Right cardiac atrium (tissue), 5 donors: ENCODE results near the gene ARHGAP24. TPM values are rescaled to one million over a fixed set of nuclear protein-coding genes. Genes with fewer than 3 reads are reported as not detected.
"Not testable (repeated sequence)": the region's sequence is repeated elsewhere in the genome, so short reads cannot be mapped to it uniquely, and the experiment has no call there.

Experiments used
- ATAC-seq, 2 donors: fragments of 200-7000 bp; cut with Tn5 transposase; one replicate each; pipeline versions ENCODE4 v1.8.0 to v1.9.1; 2020; ENCODE audit warnings: moderate library complexity in 2 of 2, mild to moderate bottlenecking in 1 of 2
- DNase-seq, 3 donors: peaks; one replicate each; pipeline ENCODE4 v3.0.0-alpha.2; 2020
- H3K27ac ChIP-seq: one replicate; pipeline ENCODE4 v1.5.1; 2013; ENCODE audit warnings: mild to moderate bottlenecking, low read length, control low read depth, moderate library complexity
- H3K27me3 ChIP-seq: one replicate; pipeline ENCODE4 v1.6.1; 2013; ENCODE audit not compliant: control insufficient read depth, insufficient read depth
- H3K4me1 ChIP-seq: one replicate; pipeline ENCODE4 v1.6.1; 2013; ENCODE audit warnings: low read length; ENCODE audit not compliant: control insufficient read depth, insufficient read depth
- H3K4me3 ChIP-seq: one replicate; pipeline ENCODE4 v1.5.1; 2013; ENCODE audit warnings: low read length, control low read depth
- H3K9me3 ChIP-seq: one replicate; pipeline ENCODE4 v1.6.1; 2013; ENCODE audit warnings: low read length; ENCODE audit not compliant: control insufficient read depth
- WGBS: extraction: QIAGEN DNeasy Blood & Tissue Kit; methylation state at CpG from one replicate; pipeline ENCODE4 v1.1.7; 2013; 5-methylcytosine and 5-hydroxymethylcytosine counted together
- intact Hi-C, 4 donors: fragments of 100-400 bp; cut with DNase I; formaldehyde crosslinking; loops; one replicate each; pipeline versions ENCODE4 v1.11.0 to v1.14.0; 2022 to 2023
- polyA plus RNA-seq: library from polyadenylated mRNA; stranded (reverse); fragments of 200-250 nt; gene quantifications from one replicate; pipeline ENCODE4 v1.2.3, GENCODE V29; 2013
- total RNA-seq, 4 donors: library from RNA; stranded (reverse); fragmentation: NEBNext Ultra II Directional; extraction: Animal tissue kit (Norgen Biotek cat#: 25700); gene quantifications; one replicate each; pipeline ENCODE4 v1.2.1, GENCODE V29; 2021
- donor health status: healthy with polysubstance abuse.
- donor health status: DM: no; HTN: yes; CAD: no.
- donor health status: DM: no; HTN: no; CAD: no.
- donor health status: DM: no; HTN: yes; CAD: no; lungs with severe emphysema.
- donor health status: DM: yes; HTN: yes; CAD: no.

ARHGAP24 gene
- total and polyA plus RNA-seq, 5 donors: 16.7 to 49.3 (median 36.7) TPM

- intact Hi-C loops, ATAC-seq, DNase-seq: not testable (repeated sequence)
These were observed 546.7 kb downstream of the ARHGAP24 start for GRCh38 chr4:86021671-86022070.

DNA sequence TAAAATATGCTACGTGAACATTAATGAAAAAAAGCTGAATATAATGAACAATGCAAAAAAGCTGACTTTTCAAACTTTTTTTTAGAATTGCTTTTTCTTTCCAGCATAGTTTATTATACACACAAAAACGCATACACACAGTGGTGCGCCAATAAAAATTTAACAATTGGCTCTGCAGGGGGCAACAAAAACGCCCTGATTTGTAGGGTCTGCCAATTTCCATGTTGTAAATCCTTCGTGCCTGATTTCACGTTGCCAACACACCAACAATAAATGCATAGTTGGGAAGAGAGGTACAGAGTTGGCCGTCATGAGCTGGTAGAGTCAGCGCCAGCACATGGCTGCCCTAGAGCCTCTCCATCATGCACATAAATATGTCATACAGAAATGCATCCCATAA, 551.8 kb downstream of the ARHGAP24 start:
- Histone ChIP-seq H3K4me1 (no peaks in the 10 kb centered on the region), H3K27ac (no peak overlapping the region), H3K4me3 (no peak overlapping the region), H3K9me3 (no peaks in the 10 kb centered on the region), H3K27me3 (no peaks in the 10 kb centered on the region)
- DNase-seq (no peak), ATAC-seq (no peak)
- intact Hi-C loops: no loop called here
- 88% methylated on average over 8 of the region's 8 CpGs for WGBS

More at GRCh38 chr4:86021671-86022070, 546.7 kb downstream of the ARHGAP24 start:
- not testable (repeated sequence) for H3K4me3 ChIP-seq, H3K27me3 ChIP-seq, H3K27ac ChIP-seq, H3K4me1 ChIP-seq, H3K9me3 ChIP-seq
- WGBS: 96% methylated on average over 24 of the region's 24 CpGs

GRCh38 chr4:86031927-86032326, 557.0 kb downstream of the ARHGAP24 start:
- DNase-seq (no peak), ATAC-seq (no peak)
- intact Hi-C loops: no loop called here
- 93% methylated on average over 3 of the region's 3 CpGs for WGBS
- Histone ChIP-seq H3K27ac (peak overlapping the region; percentile 50), H3K9me3 (no peaks in the 10 kb centered on the region), H3K27me3 (no peaks in the 10 kb centered on the region), H3K4me3 (no peak overlapping the region), H3K4me1 (peaks cover 6% of the 10 kb centered on the region)

GRCh38 chr4:86032476-86033022, 557.6 kb downstream of the ARHGAP24 start:
- Histone ChIP-seq H3K27ac (peak overlapping the region; percentile 94), H3K27me3 (no peaks in the 10 kb centered on the region), H3K9me3 (no peaks in the 10 kb centered on the region), H3K4me1 (peaks cover 6% of the 10 kb centered on the region), H3K4me3 (no peak overlapping the region)
- ATAC-seq (peak; percentile 89 to 90), DNase-seq (peak in 2 of 3 donors; percentile 23 to 67)
- intact Hi-C loops: no loop called here
- WGBS: 17% methylated on average over 4 of the region's 4 CpGs

GRCh38 chr4:86033171-86033570, 558.2 kb downstream of the ARHGAP24 start:
- peaks cover 6% of the 10 kb centered on the region for H3K4me1 ChIP-seq
- H3K4me3 ChIP-seq: no peak overlapping the region
- no peaks in the 10 kb centered on the region for H3K27me3 ChIP-seq
- peak overlapping the region; percentile 94 for H3K27ac ChIP-seq
- ATAC-seq: peak; percentile 95
- 14% methylated on average over 4 of the region's 4 CpGs for WGBS
- no peaks in the 10 kb centered on the region for H3K9me3 ChIP-seq
- DNase-seq: peak; percentile 70 to 85 (median 73)
- intact Hi-C loops: no loop called here

GRCh38 chr4:86034616-86035015, 559.7 kb downstream of the ARHGAP24 start:
- H3K27ac ChIP-seq: peak overlapping the region; percentile 2
- H3K4me1 ChIP-seq: peaks cover 6% of the 10 kb centered on the region
- H3K4me3 ChIP-seq: no peak overlapping the region
- WGBS: 51% methylated on average over 2 of the region's 2 CpGs
- H3K27me3 ChIP-seq: no peaks in the 10 kb centered on the region
- DNase-seq: no peak
- H3K9me3 ChIP-seq: no peaks in the 10 kb centered on the region
- ATAC-seq: no peak
- intact Hi-C loops: no loop called here

DNA sequence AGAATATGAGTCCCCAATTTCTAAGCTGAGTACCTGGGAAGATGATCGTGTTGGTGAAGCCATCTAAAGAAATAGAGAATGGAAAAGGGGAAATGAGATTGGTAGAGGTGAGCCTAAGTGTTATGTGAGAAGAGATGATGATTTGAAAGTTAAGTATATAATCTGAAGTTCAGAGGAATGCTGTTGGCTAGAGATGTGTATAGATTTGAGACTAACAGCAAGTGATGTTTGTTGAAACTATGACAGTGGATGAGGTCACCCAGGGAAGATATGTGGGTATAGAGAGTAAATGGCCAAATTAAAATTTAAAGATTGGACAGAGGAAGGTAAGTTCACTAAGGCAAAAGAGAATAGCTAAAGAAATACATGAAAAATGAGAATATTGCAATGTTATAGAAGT, 560.7 kb downstream of the ARHGAP24 start:
- 98% methylated on average over 1 of the region's 1 CpG for WGBS
- ATAC-seq: no peak

DNA sequence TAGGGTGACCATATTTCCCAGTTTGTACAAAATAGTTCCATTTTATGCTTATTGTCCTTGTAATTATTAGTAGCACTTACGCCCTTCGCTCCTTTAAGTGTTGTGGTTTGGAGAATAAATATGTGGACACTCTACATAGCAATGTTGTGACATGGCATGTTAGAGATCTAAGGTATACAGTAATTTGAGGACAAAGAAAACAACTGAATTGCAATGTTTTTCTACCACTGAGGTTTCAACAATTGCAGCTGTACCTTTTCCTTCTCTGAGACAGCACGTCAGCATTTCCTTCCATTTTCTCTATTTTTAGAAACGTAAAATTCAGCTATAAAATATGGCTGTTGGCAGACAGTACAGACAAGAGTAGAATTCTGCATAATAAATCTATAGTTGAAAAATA, 561.8 kb downstream of the ARHGAP24 start:
- WGBS: 61% methylated on average over 4 of the region's 4 CpGs
- Histone ChIP-seq H3K9me3 (no peaks in the 10 kb centered on the region), H3K27me3 (no peaks in the 10 kb centered on the region), H3K4me3 (no peak overlapping the region), H3K4me1 (peaks cover 6% of the 10 kb centered on the region), H3K27ac (no peak overlapping the region)
- no peak for ATAC-seq
- no peak for DNase-seq
- intact Hi-C loops: no loop called here

More for the DNA sequence above, 560.7 kb downstream of the ARHGAP24 start:
- Histone ChIP-seq H3K27me3 (no peaks in the 10 kb centered on the region), H3K27ac (no peak overlapping the region), H3K9me3 (no peaks in the 10 kb centered on the region), H3K4me3 (no peak overlapping the region), H3K4me1 (peaks cover 6% of the 10 kb centered on the region)
- intact Hi-C loops: no loop called here
- DNase-seq: no peak

GRCh38 chr4:86038037-86038436, 563.1 kb downstream of the ARHGAP24 start:
- H3K9me3 ChIP-seq: no peaks in the 10 kb centered on the region
- ATAC-seq (peak; percentile 39 to 64), DNase-seq (no peak)
- no peak overlapping the region for H3K27ac ChIP-seq
- peaks cover 6% of the 10 kb centered on the region for H3K4me1 ChIP-seq
- WGBS: 49% methylated on average over 1 of the region's 1 CpG
- no peak overlapping the region for H3K4me3 ChIP-seq
- no peaks in the 10 kb centered on the region for H3K27me3 ChIP-seq
- intact Hi-C loops: no loop called here

DNA sequence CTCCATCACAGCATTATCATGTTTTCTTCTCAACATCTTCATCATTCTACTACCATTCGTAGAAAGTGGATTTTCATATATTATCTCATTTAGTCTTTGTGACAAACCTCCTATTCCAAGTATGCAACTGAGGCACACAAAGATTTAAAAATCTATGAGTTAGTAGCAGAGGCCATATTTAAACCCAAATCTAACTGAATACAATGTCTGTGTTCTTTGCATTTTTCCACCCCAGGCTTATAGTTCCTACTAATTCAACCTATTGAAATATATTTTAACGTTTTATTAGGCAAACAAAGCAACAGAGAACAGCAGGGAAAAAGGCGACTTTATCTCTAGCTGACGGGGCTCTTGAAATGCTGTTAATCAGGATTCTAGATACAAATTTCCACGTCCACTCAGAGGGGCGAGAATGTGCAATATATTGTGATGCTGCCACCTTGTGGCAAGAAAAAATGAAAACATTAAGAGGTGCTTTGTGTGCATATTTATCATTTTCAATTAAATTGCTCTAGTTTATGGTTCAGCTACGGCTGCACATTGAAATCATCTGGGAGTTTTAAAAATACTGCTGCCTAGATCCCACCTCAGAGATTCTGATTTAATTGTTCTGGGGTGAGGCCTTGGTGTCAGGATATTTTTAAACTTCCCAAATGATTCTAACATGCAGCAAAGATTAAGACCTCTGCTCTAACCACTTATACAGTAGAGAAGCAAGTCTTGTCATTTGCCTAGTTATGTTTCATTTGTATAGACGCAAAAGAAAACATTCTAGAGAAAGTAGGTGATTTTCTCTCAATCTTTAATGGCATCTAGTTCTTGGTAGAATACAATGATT, 569.0 kb downstream of the ARHGAP24 start:
- Histone ChIP-seq H3K27ac (no peak overlapping the region), H3K9me3 (no peaks in the 10 kb centered on the region), H3K27me3 (no peaks in the 10 kb centered on the region), H3K4me1 (no peaks in the 10 kb centered on the region), H3K4me3 (no peak overlapping the region)
- intact Hi-C loops: loop anchor here in 2 of 4 donors (10.0 kb wide), 3 partner anchors 249 to 959 kb away; no protein-coding TSS in a partner anchor
- 14% methylated on average over 8 of the region's 8 CpGs for WGBS
- DNase-seq: no peak
- peak; percentile 62 to 76 for ATAC-seq

- WGBS: 53% methylated on average over 3 of the region's 3 CpGs
- no peaks in the 10 kb centered on the region for H3K9me3 ChIP-seq
- DNase-seq: no peak
- H3K4me1 ChIP-seq: no peaks in the 10 kb centered on the region
- no peak for ATAC-seq
- intact Hi-C loops: loop anchor here in 2 of 4 donors (10.0 kb wide), 3 partner anchors 250 to 960 kb away; no protein-coding TSS in a partner anchor
- H3K27me3 ChIP-seq: no peaks in the 10 kb centered on the region
- H3K27ac ChIP-seq: no peak overlapping the region
- H3K4me3 ChIP-seq: no peak overlapping the region
These were observed 569.6 kb downstream of the ARHGAP24 start for GRCh38 chr4:86044593-86044985.
